Measurements from ENCODE around the gene PRKCG. TPM values are rescaled to one million over a fixed set of nuclear protein-coding genes. Genes with fewer than 3 reads are reported as not detected.

PRKCG gene
- total and polyA plus RNA-seq, 2 experiments from 2014 or later: 0.18 TPM; not detected in 1

DNA sequence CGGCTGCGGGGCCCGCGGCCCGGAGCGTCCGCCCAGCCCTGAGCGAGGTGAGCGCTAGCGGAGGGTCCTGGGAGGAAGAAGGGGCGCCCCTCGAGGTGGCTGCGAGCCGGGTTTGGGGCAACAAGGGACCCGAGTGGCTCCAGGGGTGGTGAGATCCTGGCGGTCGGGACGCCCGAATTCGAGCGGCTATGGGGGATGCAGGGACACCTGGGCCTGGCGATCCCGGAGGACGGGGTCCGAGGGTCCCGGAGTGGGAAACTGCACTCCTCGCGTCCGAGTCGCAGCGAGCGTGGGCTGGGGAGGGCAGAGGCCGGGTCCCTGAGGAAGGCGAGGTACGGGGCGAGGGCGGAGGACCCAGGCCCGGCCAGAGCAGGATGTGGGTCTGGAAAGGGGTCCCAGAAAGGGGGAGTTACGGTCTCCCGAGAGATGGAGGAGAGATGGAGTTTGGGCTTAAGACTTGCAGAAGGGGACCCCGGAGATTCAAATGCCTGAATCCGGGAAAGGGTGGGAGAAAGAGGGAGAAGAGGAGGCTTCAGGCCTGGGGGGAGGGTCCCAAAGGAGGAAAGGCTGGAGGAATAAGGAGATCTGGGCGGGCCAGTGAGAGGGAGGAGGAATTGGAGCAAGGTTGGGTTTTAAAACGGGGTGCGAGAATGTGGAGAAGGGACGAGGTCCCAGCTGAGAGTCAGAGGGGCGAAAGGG lies 27.6 kb downstream of the PRKCG start:
- Histone ChIP-seq H3K4me1 (ENCODE audit: insufficient read depth) (no peaks in the 10 kb centered on the region), H3K4me3 (no peak overlapping the region), H3K27ac (no peak overlapping the region), H3K9me3 (ENCODE audit: low read depth) (no peaks in the 10 kb centered on the region), H4K20me1 (ENCODE audit: insufficient read depth, poor library complexity, severe bottlenecking) (no peaks in the 10 kb centered on the region), H3K79me2 (no peaks in the 10 kb centered on the region), H3K27me3 (peaks cover 70% of the 10 kb centered on the region), H3K36me3 (replicated peaks; ENCODE audit: insufficient read depth, low read depth) (no peaks in the 10 kb centered on the region), H2AFZ (no peak overlapping the region), H3K4me2 (peak overlapping the region; percentile 68), H3K9me2 (replicated peaks; ENCODE audit: insufficient read depth) (no peaks in the 10 kb centered on the region)
- peak; percentile 69 for TF ChIP-seq EZH2phosphoT487 (IDR thresholded peaks at IDR 0.05; ENCODE audit: low read depth, severe bottlenecking, unreplicated experiment)
- TF ChIP-seq, protein P1, sequence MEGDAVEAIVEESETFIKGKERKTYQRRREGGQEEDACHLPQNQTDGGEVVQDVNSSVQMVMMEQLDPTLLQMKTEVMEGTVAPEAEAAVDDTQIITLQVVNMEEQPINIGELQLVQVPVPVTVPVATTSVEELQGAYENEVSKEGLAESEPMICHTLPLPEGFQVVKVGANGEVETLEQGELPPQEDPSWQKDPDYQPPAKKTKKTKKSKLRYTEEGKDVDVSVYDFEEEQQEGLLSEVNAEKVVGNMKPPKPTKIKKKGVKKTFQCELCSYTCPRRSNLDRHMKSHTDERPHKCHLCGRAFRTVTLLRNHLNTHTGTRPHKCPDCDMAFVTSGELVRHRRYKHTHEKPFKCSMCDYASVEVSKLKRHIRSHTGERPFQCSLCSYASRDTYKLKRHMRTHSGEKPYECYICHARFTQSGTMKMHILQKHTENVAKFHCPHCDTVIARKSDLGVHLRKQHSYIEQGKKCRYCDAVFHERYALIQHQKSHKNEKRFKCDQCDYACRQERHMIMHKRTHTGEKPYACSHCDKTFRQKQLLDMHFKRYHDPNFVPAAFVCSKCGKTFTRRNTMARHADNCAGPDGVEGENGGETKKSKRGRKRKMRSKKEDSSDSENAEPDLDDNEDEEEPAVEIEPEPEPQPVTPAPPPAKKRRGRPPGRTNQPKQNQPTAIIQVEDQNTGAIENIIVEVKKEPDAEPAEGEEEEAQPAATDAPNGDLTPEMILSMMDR (IDR thresholded peaks at IDR 0.05; ENCODE audit: poor library complexity): no peak
- peak; percentile 97 for TF ChIP-seq EZH2 (IDR thresholded peaks at IDR 0.05; ENCODE audit: borderline replicate concordance)
- DNase-seq (ENCODE audit: low spot score): no peak
- 4% methylated on average over 31 of the region's 47 CpGs for WGBS (ENCODE audit: low lambda C conversion rate, missing lambda C conversion rate)

DNA sequence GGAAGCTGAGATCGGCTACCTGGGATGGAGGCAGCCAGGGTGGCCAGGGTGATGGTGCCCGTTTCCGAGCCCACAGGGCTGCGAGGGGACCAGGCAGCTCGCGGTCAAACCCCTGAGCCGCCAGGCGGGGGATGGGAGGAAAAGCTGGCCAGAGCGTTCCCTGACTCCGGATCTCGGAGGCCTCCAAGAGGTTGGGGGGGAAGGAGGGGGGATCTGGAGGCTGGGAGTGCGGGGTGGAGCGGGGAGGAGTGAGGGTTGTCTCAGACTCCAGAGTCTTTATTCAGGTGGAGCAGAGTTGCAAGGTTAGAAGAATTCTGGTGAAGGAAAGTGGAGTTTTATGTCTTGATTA lies 28.1 kb downstream of the PRKCG start:
- Histone ChIP-seq H3K27ac (no peak overlapping the region), H3K4me2 (peak overlapping the region; percentile 68), H3K27me3 (peaks cover 67% of the 10 kb centered on the region), H2AFZ (no peak overlapping the region), H3K9me3 (ENCODE audit: low read depth) (no peaks in the 10 kb centered on the region), H3K9me2 (replicated peaks; ENCODE audit: insufficient read depth) (no peaks in the 10 kb centered on the region), H4K20me1 (ENCODE audit: insufficient read depth, poor library complexity, severe bottlenecking) (no peaks in the 10 kb centered on the region), H3K36me3 (replicated peaks; ENCODE audit: insufficient read depth, low read depth) (no peaks in the 10 kb centered on the region), H3K4me3 (no peak overlapping the region), H3K4me1 (ENCODE audit: insufficient read depth) (no peaks in the 10 kb centered on the region), H3K79me2 (no peaks in the 10 kb centered on the region)
- peak; percentile 17 for DNase-seq (ENCODE audit: low spot score)
- WGBS (ENCODE audit: low lambda C conversion rate, missing lambda C conversion rate): 2% methylated on average over 8 of the region's 13 CpGs
- TF ChIP-seq EZH2 (IDR thresholded peaks at IDR 0.05; ENCODE audit: borderline replicate concordance) (peak; percentile 45), EZH2phosphoT487 (IDR thresholded peaks at IDR 0.05; ENCODE audit: low read depth, severe bottlenecking, unreplicated experiment) (no peak)
- TF ChIP-seq, protein P1 (IDR thresholded peaks at IDR 0.05; ENCODE audit: poor library complexity): no peak

DNA sequence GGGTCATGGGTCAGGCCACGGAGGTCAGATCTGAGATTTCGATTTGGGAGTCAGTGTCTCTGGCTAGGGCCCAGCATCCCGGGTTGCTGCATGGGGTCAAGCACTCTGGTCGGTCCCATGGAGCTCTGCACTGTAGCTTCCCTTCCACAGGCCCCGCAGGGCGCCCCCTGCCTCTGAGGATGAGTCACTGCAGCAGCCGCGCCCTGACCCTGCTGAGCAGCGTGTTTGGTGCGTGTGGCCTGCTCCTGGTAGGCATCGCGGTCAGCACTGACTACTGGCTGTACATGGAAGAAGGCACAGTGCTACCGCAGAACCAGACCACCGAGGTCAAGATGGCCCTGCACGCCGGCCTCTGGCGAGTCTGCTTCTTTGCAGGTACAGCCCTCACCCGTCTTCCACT lies 30.7 kb downstream of the PRKCG start:
- Histone ChIP-seq H3K9me3 (ENCODE audit: low read depth) (no peaks in the 10 kb centered on the region), H3K9me2 (replicated peaks; ENCODE audit: insufficient read depth) (no peaks in the 10 kb centered on the region), H3K4me2 (no peak overlapping the region), H3K4me1 (ENCODE audit: insufficient read depth) (no peaks in the 10 kb centered on the region), H3K4me3 (no peak overlapping the region), H4K20me1 (ENCODE audit: insufficient read depth, poor library complexity, severe bottlenecking) (no peaks in the 10 kb centered on the region), H3K36me3 (replicated peaks; ENCODE audit: insufficient read depth, low read depth) (no peaks in the 10 kb centered on the region), H3K79me2 (no peaks in the 10 kb centered on the region), H2AFZ (no peak overlapping the region), H3K27me3 (peaks cover 47% of the 10 kb centered on the region), H3K27ac (no peak overlapping the region)
- WGBS (ENCODE audit: low lambda C conversion rate, missing lambda C conversion rate): 74% methylated on average over 18 of the region's 18 CpGs
- DNase-seq (ENCODE audit: low spot score): no peak
- TF ChIP-seq EZH2 (IDR thresholded peaks at IDR 0.05; ENCODE audit: borderline replicate concordance) (no peak), EZH2phosphoT487 (IDR thresholded peaks at IDR 0.05; ENCODE audit: low read depth, severe bottlenecking, unreplicated experiment) (no peak)
- TF ChIP-seq, protein P1 (IDR thresholded peaks at IDR 0.05; ENCODE audit: poor library complexity): no peak

Data from hepatocyte (in vitro differentiated cells).